ACC112 (cell line): ENCODE data around the gene MXD1.

Experiments
- H2AFZ ChIP-seq: fragments of 200-600 bp; sonication (generic); one replicate; pipeline ENCODE4 v1.6.0; 2017; ENCODE audit warnings: antibody characterized with exemption, low read length; ENCODE audit not compliant: unreplicated experiment
- H3K27ac ChIP-seq: fragments of 200-600 bp; sonication (generic); 2 replicates; pipeline ENCODE4 v1.5.1; 2014; ENCODE audit warnings: low read depth, mild to moderate bottlenecking, antibody characterized with exemption, low read length, moderate library complexity
- H3K27me3 ChIP-seq: fragments of 200-600 bp; sonication (generic); 2 replicates; pipeline ENCODE4 v1.6.1; 2014; ENCODE audit warnings: mild to moderate bottlenecking, antibody characterized with exemption, low read length, moderate library complexity, mixed read lengths; ENCODE audit not compliant: insufficient read depth
- H3K36me3 ChIP-seq: fragments of 200-600 bp; sonication (generic); 2 replicates; pipeline ENCODE4 v1.6.1; 2016; ENCODE audit warnings: mild to moderate bottlenecking, antibody characterized with exemption, low read length, moderate library complexity, mixed read lengths; ENCODE audit not compliant: insufficient read depth
- H3K4me1 ChIP-seq: fragments of 200-600 bp; sonication (generic); one replicate; pipeline ENCODE4 v1.6.1; 2016; ENCODE audit warnings: low read length, mixed read lengths; ENCODE audit not compliant: insufficient read depth, unreplicated experiment, control insufficient read depth
- H3K4me3 ChIP-seq: fragments of 200-600 bp; sonication (generic); 2 replicates; pipeline ENCODE4 v1.5.1; 2014; ENCODE audit warnings: mild to moderate bottlenecking, low read depth, low read length
- H3K79me2 ChIP-seq: fragments of 200-600 bp; sonication (generic); one replicate; pipeline ENCODE4 v1.6.0; 2016; ENCODE audit warnings: low read length; ENCODE audit not compliant: control insufficient read depth, unreplicated experiment, insufficient read depth

MXD1 gene

DNA sequence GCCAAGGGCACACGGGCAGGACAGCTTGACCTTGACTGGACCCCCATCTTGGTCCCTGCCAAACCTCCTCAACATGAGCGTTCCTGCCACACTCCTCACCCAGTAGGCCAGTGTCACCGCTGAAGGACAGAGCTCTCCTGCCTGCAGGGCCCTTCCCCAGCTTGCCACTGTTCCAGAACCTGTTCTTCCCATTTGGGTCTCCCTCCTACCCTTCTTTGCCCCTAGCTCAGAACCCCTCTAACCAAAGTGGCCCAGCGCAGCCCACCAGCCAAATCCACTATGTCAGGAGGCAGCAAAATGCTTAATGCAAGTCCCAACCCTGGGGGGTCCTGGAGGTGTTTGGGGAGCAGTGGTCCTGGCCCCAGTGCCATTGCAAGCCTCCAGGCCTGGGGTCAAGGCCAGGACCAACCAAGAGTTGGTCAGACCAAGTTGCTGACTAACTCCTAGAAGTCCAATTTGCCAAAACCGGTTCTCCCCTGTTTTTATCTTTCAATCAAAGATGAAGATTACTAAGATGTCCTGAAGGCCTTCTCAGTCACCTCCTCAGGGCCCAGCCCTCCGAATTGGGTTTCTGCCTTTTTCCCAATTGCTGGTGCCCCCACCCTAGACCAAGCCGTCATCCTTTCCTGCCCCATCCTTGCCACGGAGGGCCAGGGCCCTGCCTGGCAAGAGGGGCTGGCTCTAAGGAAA is 51.0 kb downstream of the MXD1 start:
- no peaks in the 10 kb centered on the region for H3K36me3 ChIP-seq
- H3K4me1 ChIP-seq = no peaks in the 10 kb centered on the region
- no peak overlapping the region for H3K4me3 ChIP-seq
- H2AFZ ChIP-seq = no peak overlapping the region
- no peak overlapping the region for H3K27ac ChIP-seq
- no peaks in the 10 kb centered on the region for H3K79me2 ChIP-seq
- H3K27me3 ChIP-seq = no peaks in the 10 kb centered on the region

DNA sequence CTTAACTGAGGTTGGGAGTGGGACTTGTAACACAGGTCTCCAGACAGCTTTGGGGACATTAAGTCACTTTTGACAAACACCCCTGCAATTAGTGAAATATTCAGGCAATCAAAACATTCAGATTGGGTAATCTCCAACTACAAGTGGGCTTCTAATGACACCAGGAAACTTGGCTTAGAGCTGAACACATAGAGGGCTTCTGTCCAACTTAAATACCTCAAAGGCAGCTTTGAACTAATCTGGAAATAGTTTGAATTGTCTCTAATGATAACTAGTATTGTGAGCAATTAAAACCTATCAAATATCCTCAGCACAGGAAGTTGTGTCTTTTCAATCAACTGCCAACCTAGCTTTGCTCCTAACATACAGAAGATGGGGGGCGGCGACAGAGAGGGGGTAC is 51.6 kb downstream of the MXD1 start:
- no peaks in the 10 kb centered on the region for H3K27me3 ChIP-seq
- no peak overlapping the region for H3K27ac ChIP-seq
- no peaks in the 10 kb centered on the region for H3K4me1 ChIP-seq
- no peak overlapping the region for H2AFZ ChIP-seq
- H3K79me2 ChIP-seq = no peaks in the 10 kb centered on the region
- no peaks in the 10 kb centered on the region for H3K36me3 ChIP-seq
- H3K4me3 ChIP-seq = no peak overlapping the region

DNA sequence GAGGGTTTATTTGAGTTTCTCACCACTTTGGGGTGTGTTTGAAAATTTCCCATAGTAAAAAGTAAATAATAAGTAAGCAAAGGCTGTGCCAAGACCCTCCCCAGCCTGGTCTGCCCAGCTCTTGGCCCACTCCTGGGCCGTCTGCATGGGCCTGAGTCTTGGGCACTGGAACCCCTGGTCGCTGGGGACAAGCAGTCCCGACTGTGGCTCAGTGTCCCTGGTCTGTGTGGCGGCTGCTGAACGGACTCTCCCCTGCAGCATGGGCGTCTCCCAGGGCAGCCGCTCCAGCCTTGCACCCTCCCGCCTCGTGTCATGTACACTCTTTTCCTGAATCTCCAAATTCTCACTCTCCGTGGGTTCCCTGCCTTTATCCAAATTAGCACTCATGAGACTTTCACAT is 53.7 kb downstream of the MXD1 start:
- Histone ChIP-seq H3K4me3 (no peak overlapping the region), H3K27ac (no peak overlapping the region)

DNA sequence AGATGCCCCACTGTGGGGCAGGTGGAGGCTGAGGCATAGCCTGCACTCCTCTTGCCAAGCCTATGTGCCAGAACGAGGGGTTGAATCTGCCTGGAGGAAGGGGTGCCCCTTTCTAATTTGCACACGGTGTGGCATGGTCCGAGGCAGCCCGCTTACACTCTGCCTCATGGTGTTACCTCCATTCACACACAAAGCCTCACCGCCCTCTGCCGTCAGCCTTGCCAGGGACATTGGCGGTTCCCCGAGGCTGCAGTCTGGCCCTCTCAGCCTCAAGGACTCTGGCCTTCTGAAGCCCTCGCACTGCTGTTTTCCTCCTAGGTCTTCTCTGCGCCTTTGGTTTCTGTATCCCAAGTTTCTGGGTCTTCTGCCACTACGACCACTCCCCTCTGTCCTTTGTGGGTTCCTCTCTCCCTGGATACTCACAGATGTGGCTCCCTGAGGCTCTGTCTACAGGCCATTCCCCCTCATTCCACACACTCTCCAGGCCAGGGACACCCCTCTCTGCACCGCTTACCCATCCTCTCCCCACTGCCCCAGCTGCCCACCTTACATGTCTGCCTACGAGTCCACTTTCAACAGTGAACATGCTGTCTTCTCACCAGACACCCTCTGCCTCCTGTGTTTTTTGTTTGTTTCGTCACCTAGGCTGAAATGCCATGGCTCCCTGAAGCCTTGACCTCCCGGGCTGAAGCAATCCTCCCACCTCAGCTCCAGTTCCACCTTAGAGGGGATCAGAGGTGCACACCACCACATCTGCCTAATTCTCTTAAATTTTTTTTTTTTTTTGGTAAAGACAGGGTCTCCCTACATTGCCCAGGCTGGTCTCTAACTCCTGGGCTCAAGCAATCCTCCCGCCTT is 54.4 kb downstream of the MXD1 start:
- Histone ChIP-seq H3K4me1 (no peaks in the 10 kb centered on the region), H3K79me2 (no peaks in the 10 kb centered on the region), H3K36me3 (no peaks in the 10 kb centered on the region), H3K27me3 (no peaks in the 10 kb centered on the region), H2AFZ (no peak overlapping the region), H3K27ac (no peak overlapping the region), H3K4me3 (no peak overlapping the region)

More for the DNA sequence above, 53.7 kb downstream of the MXD1 start:
- Histone ChIP-seq H2AFZ (no peak overlapping the region), H3K27me3 (no peaks in the 10 kb centered on the region), H3K79me2 (no peaks in the 10 kb centered on the region), H3K36me3 (no peaks in the 10 kb centered on the region), H3K4me1 (no peaks in the 10 kb centered on the region)

DNA sequence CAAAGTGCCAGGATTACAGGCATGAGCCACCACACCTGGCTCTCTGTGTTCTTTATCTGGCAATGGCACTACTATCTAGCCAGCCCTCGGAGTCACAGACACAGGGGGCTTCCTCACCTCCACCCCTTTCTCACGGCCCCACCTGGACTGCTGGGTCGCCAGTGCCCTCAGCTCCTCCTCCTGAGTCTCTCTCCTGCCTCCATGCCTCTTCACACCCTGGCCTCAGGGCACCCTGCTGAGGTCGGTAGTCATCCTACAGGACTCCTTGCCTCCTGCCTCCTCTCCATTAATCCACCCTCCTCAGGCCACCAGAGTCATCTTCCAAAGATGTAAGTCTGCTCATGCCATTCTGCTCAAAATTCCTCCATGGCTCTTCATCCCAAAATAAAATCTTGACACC is 55.1 kb downstream of the MXD1 start:
- Histone ChIP-seq H2AFZ (no peak overlapping the region), H3K27ac (no peak overlapping the region), H3K79me2 (no peaks in the 10 kb centered on the region), H3K36me3 (no peaks in the 10 kb centered on the region), H3K4me3 (no peak overlapping the region), H3K4me1 (no peaks in the 10 kb centered on the region), H3K27me3 (no peaks in the 10 kb centered on the region)

DNA sequence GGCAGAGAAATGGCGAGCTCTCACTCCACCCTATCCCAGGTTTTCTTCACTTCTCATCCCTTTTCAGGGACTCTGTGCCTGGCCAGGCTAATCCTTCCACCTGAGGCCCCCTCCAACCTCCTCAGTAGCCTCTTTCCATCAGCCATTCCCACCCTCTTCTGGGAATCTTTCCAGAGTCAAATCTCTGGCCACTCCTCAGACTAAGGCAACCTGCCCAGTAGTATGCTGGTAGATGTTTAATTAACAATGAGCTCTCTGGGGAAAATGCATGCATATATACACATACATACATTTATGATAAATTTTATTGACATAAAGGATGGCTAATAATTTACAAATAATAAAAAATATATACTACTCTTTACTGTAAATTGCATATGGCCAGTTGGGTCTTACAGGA is 57.9 kb downstream of the MXD1 start:
- H3K27me3 ChIP-seq = no peaks in the 10 kb centered on the region
- no peak overlapping the region for H3K27ac ChIP-seq
- no peak overlapping the region for H2AFZ ChIP-seq
- H3K4me1 ChIP-seq = no peaks in the 10 kb centered on the region
- H3K79me2 ChIP-seq = no peaks in the 10 kb centered on the region
- no peaks in the 10 kb centered on the region for H3K36me3 ChIP-seq
- H3K4me3 ChIP-seq = no peak overlapping the region

DNA sequence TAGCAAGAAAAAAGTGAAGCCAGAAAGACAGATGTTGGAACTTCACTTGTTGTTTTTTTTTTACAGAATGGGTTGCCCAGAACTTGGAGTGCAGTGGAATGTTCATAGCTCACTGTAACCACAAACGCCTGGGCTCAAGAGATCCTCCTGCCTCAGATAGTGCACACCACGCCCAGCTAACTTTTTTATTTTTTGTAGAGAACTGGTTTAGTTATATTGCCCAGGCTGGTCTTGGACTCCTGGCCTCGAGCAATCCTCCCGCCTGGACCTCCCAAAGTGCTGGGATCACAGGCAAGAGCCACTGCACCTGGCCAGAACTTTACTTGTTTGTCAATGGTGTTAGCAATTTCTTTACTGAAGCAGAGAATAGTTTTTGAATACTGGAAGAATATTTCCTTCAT is 58.4 kb downstream of the MXD1 start:
- no peak overlapping the region for H2AFZ ChIP-seq
- no peak overlapping the region for H3K4me3 ChIP-seq
- H3K36me3 ChIP-seq = no peaks in the 10 kb centered on the region
- no peaks in the 10 kb centered on the region for H3K4me1 ChIP-seq
- H3K27ac ChIP-seq = no peak overlapping the region
- no peaks in the 10 kb centered on the region for H3K79me2 ChIP-seq
- H3K27me3 ChIP-seq = no peaks in the 10 kb centered on the region

DNA sequence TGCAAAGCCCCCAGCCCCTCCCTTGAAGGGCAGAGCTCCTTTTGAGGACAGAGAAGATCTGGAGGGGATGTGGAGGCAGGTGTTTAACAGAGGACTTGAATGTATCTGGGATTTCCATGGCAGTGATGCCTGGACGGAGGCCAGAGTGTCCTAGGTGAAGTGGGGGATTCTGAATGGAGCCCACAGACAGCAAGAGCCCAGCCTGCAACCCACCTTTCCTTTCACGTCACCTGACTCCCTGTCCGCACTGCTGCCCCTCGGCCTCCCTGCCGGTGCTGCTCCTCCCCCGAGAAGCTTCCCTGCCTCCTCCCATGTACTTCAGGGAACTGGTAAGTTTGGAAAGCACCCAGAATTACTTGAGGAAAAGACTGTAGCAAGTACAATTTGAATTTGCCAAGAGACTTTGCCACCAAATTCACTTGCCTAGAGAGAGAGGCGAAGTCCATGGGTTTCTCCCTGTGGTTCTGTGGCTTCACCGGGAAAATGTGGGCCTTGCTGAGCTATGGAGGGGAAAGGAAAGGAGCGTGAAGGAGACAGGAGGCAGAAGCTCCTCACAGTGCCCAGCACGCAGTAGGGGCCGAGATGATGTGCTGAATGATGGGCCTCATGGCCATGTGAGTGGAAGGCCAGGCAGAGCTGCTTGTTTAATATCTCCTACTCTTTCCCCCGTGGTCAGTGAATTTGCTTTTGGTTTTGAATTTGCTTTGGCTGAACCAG is 60.4 kb downstream of the MXD1 start:
- Histone ChIP-seq H3K27me3 (no peaks in the 10 kb centered on the region), H3K4me3 (no peak overlapping the region), H3K4me1 (no peaks in the 10 kb centered on the region), H3K27ac (no peak overlapping the region), H3K79me2 (no peaks in the 10 kb centered on the region), H3K36me3 (no peaks in the 10 kb centered on the region), H2AFZ (no peak overlapping the region)

DNA sequence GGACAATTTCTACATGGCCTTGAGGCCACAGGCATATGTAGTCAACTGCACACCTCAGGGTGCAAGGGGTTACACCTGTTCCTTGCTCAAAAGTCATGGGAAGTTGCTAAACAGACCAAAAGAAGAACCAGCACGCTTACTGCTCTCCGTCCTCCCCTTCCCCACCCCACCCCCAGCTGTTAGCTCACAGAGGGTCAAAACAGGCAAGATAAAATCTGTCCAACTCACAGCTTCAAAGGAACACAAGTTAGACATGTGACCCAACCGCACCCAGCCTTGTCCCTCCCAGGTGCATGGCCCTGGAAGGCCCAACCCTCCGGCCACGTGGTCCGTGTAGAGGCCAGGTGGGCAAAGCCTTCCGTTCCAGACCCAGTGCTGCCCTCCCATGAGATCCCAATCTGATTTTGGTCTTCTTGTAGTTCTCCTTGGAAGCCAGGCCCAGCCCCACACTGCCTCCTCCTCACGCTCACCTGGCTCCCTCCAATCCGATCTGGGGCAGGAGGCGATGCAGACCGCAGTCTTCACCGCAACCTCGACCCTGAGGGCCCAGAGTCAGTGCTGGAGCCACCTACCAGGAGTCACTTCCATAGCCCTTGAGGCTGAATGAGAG is 61.0 kb downstream of the MXD1 start:
- no peak overlapping the region for H3K4me3 ChIP-seq
- H3K27me3 ChIP-seq = no peaks in the 10 kb centered on the region
- H3K27ac ChIP-seq = no peak overlapping the region
- no peaks in the 10 kb centered on the region for H3K79me2 ChIP-seq
- H3K4me1 ChIP-seq = no peaks in the 10 kb centered on the region
- H3K36me3 ChIP-seq = no peaks in the 10 kb centered on the region
- no peak overlapping the region for H2AFZ ChIP-seq

DNA sequence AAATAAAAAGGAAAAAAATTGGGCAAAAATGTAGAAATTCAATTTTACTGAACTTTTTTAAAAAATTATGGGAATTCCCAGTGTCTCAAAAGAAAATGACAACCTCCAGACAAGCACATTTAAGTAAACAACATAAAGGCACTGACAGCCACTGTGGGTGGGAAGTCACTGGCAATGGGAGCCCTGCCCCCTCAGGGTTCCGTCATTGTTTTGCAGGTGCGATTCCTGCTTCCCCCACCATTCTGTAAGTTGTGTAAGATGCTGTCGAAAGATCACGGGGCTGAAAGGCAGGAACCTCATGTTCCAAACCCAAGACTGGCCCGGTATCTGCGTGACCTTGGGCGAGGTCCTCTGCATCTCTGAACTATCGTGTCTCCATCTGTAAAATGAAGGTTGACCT is 62.3 kb downstream of the MXD1 start:
- H3K27ac ChIP-seq = no peak overlapping the region
- H3K4me1 ChIP-seq = no peaks in the 10 kb centered on the region
- H2AFZ ChIP-seq = no peak overlapping the region
- H3K79me2 ChIP-seq = no peaks in the 10 kb centered on the region
- H3K27me3 ChIP-seq = no peaks in the 10 kb centered on the region
- no peaks in the 10 kb centered on the region for H3K36me3 ChIP-seq
- no peak overlapping the region for H3K4me3 ChIP-seq
